Peyer's patch (tissue), 4 donors: ENCODE results near the gene DAND5. TPM values are rescaled to one million over a fixed set of nuclear protein-coding genes. Genes with fewer than 3 reads are reported as not detected.

Source experiments
- DNase-seq, 3 donors: peaks; one replicate each; pipeline ENCODE4 v3.0.0-alpha.2; 2017 to 2019
- H3K27ac ChIP-seq, 4 donors: fragments of 200-600 bp; sonication (generic); one replicate each; pipeline ENCODE4 v1.5.1; 2016 to 2019
- H3K27me3 ChIP-seq, 2 donors: fragments of 200-600 bp; sonication (generic); one replicate each; pipeline ENCODE4 v1.5.1; 2019
- H3K36me3 ChIP-seq, 3 donors: fragments of 200-600 bp; sonication (generic); one replicate each; pipeline ENCODE4 v1.5.1; 2016 to 2019
- H3K4me1 ChIP-seq, 4 donors: fragments of 200-600 bp; sonication (generic); one replicate each; pipeline ENCODE4 v1.5.1; 2016 to 2019
- H3K4me3 ChIP-seq, 4 donors: fragments of 200-600 bp; sonication (generic); 1 replicate in 3 of 4; 2 replicates in 1 of 4; pipeline ENCODE4 v1.5.1; 2016 to 2019; ENCODE audit warnings: mild to moderate bottlenecking in 1 of 4
- H3K9me3 ChIP-seq, 4 donors: fragments of 200-600 bp; sonication (generic); one replicate each; pipeline ENCODE4 v1.5.1; 2016 to 2019; ENCODE audit warnings: mild to moderate bottlenecking in 1 of 4
- CTCF ChIP-seq, 6 experiments: fragments of 450-650 bp in 4 of 6; fragments of 200-600 bp in 2 of 6; sonication (generic) in 1 of 6; IDR thresholded peaks; one replicate each; pipeline ENCODE4 v1.5.1; 2017 to 2019; ENCODE audit warnings: antibody characterized with exemption in 6 of 6, mild to moderate bottlenecking in 3 of 6, moderate library complexity in 1 of 6
- POLR2A ChIP-seq, 2 donors: fragments of 450-650 bp; IDR thresholded peaks; one replicate each; pipeline ENCODE4 v1.5.1; 2017; ENCODE audit warnings: antibody characterized with exemption in 2 of 2, mild to moderate bottlenecking in 2 of 2, moderate library complexity in 2 of 2
- total RNA-seq, 4 donors: library from RNA; depleted of rRNA; stranded (reverse); fragments of >200 nt; gene quantifications; one replicate each; pipeline ENCODE4 v1.1.0, GENCODE V29; 2016

Gene DAND5
- total RNA-seq, 4 donors from 2014 or later = 2.1 TPM; not detected in 3

GRCh38 chr19:13008926-13009787 lies 39.8 kb downstream of the DAND5 start:
- peaks cover 0 to 3% (median 0%) of the 10 kb centered on the region in 4 donors for H3K9me3 ChIP-seq
- no peak overlapping the region for H3K4me3 ChIP-seq
- H3K27ac ChIP-seq = peak overlapping the region in 2 of 4 donors; percentile 13 to 64
- H3K36me3 ChIP-seq = no peaks in the 10 kb centered on the region
- peaks cover 0 to 78% (median 4%) of the 10 kb centered on the region in 4 donors for H3K4me1 ChIP-seq
- no peaks in the 10 kb centered on the region for H3K27me3 ChIP-seq
- no peak for DNase-seq
- TF ChIP-seq CTCF (IDR thresholded peaks at IDR 0.05) (no peak), POLR2A (IDR thresholded peaks at IDR 0.05) (no peak)

- Histone ChIP-seq H3K36me3 (no peaks in the 10 kb centered on the region), H3K4me3 (no peak overlapping the region), H3K27ac (peak overlapping the region in 2 of 4 donors; percentile 13 to 64), H3K4me1 (peaks cover 0 to 82% (median 4%) of the 10 kb centered on the region in 4 donors), H3K27me3 (no peaks in the 10 kb centered on the region), H3K9me3 (peaks cover 0 to 3% (median 0%) of the 10 kb centered on the region in 4 donors)
- TF ChIP-seq POLR2A (IDR thresholded peaks at IDR 0.05) (no peak), CTCF (IDR thresholded peaks at IDR 0.05) (no peak)
- DNase-seq = no peak
Observed at GRCh38 chr19:13010038-13010991, 40.9 kb downstream of the DAND5 start.

DNA sequence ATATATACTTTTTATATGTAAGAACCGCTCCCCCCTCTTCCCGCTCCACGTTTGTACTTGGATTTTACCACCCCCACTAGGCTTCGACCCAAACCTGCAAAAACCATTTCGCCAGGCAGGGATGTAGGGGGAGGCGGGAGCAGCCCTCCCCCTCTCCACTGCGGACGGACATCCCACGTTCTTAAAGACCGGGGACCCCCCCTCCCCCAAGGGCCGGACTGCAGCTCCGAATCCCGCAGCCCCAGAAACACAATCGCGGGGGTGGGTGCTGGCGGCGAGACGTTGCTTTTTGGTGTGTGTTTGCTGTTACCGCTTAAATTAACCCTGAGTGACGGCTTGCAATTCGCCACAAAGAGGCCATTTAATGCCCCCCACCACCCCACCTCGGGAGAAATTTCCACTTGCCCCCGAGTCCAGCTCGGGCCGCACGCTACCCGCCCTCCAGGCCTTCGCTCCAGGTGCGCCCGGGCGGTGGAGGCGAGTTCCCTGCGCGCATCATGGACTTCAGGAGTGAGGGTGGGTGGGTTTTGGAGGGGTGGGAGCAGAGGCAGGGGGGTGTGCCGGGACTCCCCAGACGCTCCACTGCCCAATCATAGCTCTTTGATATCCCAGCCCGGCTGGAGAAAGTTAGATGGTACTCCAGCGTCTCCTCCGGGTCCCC lies 41.7 kb downstream of the DAND5 start:
- Histone ChIP-seq H3K9me3 (peaks cover 0 to 3% (median 0%) of the 10 kb centered on the region in 4 donors), H3K4me3 (no peak overlapping the region), H3K4me1 (peaks cover 0 to 83% (median 4%) of the 10 kb centered on the region in 4 donors), H3K27ac (peak overlapping the region in 1 of 4 donors; percentile 80), H3K27me3 (no peaks in the 10 kb centered on the region), H3K36me3 (no peaks in the 10 kb centered on the region)
- TF ChIP-seq POLR2A (IDR thresholded peaks at IDR 0.05) (no peak), CTCF (IDR thresholded peaks at IDR 0.05) (no peak)
- DNase-seq = no peak

DNA sequence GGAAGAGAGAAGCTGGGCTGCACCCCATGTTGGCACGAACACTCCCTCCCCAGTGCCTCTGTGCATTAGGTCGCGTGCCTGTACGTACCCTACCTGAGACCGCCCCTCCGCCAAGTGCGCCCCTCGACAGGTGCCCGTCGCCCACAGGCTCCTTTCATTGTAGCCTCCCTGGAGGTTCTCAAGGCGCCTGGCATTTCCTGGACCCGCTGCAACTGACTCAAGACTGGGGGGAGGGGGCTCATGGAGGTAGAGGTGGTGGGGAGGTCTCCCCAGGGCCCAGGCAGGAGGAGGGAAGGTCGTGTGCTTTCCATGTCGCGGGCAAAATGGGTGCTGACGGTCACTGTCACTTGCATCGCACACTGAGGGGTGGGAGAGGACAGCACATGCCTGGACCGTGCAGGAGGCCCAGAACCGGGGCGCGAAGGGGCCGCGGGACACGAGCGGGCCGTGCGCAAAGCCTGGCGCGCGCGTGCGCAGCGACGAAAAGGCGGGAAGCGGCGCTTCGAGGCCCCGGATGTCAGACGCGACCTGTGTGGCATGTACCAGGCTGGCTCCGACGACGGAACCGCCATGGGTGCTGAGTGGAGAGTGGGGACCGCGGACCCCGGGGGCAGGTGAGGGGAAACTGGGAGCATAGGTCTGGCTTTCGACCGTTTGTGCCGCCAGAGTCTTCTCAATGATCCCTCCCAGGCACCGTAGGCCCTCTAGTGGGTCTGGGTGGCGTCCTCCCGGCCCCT lies 42.4 kb downstream of the DAND5 start:
- H3K4me1 ChIP-seq = peaks cover 0 to 81% (median 4%) of the 10 kb centered on the region in 4 donors
- peak overlapping the region in 3 of 4 donors; percentile 8 to 80 (median 70) for H3K27ac ChIP-seq
- no peaks in the 10 kb centered on the region for H3K27me3 ChIP-seq
- H3K36me3 ChIP-seq = no peaks in the 10 kb centered on the region
- H3K9me3 ChIP-seq = peaks cover 0 to 3% (median 0%) of the 10 kb centered on the region in 4 donors
- TF ChIP-seq POLR2A (IDR thresholded peaks at IDR 0.05) = no peak
- no peak for TF ChIP-seq CTCF (IDR thresholded peaks at IDR 0.05)
- H3K4me3 ChIP-seq = no peak overlapping the region
- DNase-seq = no peak
